ENCODE measurements around the gene PUS7. TPM values are rescaled to one million over a fixed set of nuclear protein-coding genes. Genes with fewer than 3 reads are reported as not detected.
A peak's percentile ranks its signal among the peaks of the same experiment; 100 is the strongest.
"Not testable (repeated sequence)": the region's sequence is repeated elsewhere in the genome, so short reads cannot be mapped to it uniquely, and the experiment has no call there.

Gene PUS7
- total RNA-seq, 2 experiments from 2014 or later: 5.1 to 5.9 TPM

DNA sequence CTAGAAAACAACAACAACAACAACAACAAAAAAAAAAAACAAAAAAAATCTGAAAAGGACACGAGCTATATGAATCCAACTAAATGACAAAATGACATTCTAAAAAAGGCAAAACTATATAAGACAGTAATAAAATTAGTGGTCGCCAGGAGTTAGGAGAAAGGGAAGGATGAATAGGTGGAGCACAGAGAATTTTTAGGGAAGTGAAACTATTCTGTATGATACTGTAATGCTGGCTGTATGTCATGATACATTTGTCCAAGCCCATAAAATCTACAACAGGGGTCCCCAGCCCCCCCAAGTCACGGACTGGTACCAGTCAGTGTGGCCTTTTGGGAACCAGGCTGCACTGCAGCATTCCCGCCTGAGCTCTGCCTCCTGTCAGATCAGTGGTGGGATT, 2.8 kb upstream of the PUS7 start:
- Mint-ChIP-seq H3K27ac (no peak overlapping the region), H3K4me3 (no peak overlapping the region), H3K36me3 (ENCODE audit: low read depth) (peaks cover 6% of the 10 kb centered on the region), H3K4me1 (peaks cover 22% of the 10 kb centered on the region), H3K9me3 (no peaks in the 10 kb centered on the region), H3K27me3 (peaks cover 3% of the 10 kb centered on the region)
- POLR2A ChIA-PET: no interaction called here
- CTCF ChIA-PET: no interaction called here
- no peak for DNase-seq

DNA sequence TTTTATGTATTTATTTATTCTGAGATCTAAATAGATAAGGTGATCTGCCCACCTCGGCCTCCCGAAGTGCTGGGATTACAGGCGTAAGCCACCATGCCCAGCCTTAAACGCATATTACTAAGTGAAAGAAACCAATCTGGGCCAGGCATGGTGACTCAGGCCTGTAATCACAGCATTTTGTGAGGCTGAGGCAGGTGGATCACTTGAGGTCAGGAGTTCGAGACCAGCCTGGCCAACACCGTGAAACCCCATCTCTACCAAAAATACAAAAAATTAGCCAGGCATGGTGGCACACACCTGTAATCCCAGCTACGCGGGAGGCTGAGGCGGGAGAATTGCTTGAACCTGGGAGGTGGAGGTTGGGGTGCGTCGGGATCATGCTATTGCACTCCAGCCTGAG, 2.4 kb upstream of the PUS7 start:
- POLR2A ChIA-PET: interaction anchor here (3.9 kb wide), 1 partner anchor 7 kb away, joined by 27 read pairs; the partner anchor contains the start of gene RINT1
- H3K4me3 Mint-ChIP-seq; H3K36me3 Mint-ChIP-seq (ENCODE audit: low read depth); CTCF ChIA-PET; DNase-seq; H3K9me3 Mint-ChIP-seq; H3K27ac Mint-ChIP-seq; H3K27me3 Mint-ChIP-seq: not testable (repeated sequence)
- peaks cover 23% of the 10 kb centered on the region for H3K4me1 Mint-ChIP-seq

DNA sequence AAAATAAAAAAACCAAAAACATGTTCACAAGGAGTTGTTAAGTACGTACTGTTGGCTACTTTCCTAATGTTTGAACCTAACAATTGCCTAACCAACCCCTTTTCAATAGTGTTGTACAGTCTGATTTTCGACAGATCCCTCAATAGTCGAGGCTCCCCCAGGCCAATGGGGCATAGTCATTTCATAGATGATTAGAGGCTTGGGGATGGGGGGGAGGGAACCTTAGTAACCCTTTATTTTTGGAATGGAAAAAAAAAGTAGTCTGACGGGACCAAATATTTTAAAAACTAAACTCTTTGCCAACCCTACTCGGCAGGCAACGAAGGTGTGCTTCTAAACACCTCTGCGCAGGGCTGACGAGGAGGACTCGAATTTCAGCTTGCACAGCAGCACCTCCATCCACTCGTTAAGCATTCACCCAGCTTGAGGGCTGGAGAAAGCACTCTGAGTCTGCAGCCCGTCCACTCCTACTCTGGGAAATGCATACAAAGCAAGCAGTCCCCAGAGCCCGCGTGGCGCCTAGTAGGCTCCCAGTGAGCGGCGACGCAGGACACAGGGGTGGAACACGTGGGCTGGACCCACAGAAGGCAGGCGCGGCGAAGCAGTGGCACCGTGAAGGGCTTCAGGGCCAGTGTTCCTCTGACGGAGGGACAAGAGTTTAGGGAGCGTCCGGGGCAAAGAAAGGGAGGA, 899 bp downstream of the PUS7 start:
- H3K9me3 Mint-ChIP-seq: no peaks in the 10 kb centered on the region
- peaks cover 24% of the 10 kb centered on the region for H3K4me1 Mint-ChIP-seq
- H3K27ac Mint-ChIP-seq: peak overlapping the region; percentile 73
- H3K27me3 Mint-ChIP-seq: peaks cover 2% of the 10 kb centered on the region
- DNase-seq: peak; percentile 46
- peak overlapping the region; percentile 94 for H3K4me3 Mint-ChIP-seq
- H3K36me3 Mint-ChIP-seq (ENCODE audit: low read depth): peaks cover 10% of the 10 kb centered on the region
- ChIA-PET CTCF (interaction anchor here (0.6 to 0.7 kb wide), 2 partner anchors 11 to 638 kb away, joined by 3 read pairs; partner anchors contain the start of gene RINT1), POLR2A (interaction anchor here (0.8 to 3.9 kb wide), 2 partner anchors 11 to 18 kb away, joined by 3 to 27 read pairs; partner anchors contain the start of gene RINT1)

DNA sequence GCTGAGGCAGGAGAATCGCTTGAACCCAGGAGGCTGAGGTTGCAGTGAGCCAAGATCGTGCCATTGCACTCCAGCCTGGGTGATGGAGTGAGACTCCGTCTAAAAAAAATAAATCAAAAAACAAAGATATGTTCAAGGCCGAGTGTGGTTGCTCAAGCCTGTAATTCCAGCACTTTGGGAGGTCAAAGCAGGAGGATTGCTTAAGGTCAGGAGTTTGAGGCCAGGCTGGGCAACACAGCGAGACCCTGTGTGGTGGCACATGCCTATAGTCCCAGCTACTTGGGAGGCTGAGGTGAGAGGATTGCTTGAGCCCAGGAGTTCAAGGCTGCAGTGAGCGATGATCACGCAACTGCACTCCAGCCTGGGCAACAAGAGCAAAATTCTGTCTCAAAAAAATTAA, 1.5 kb downstream of the PUS7 start:
- H3K4me1 Mint-ChIP-seq: peaks cover 24% of the 10 kb centered on the region
- peaks cover 10% of the 10 kb centered on the region for H3K36me3 Mint-ChIP-seq (ENCODE audit: low read depth)
- H3K27ac Mint-ChIP-seq, H3K27me3 Mint-ChIP-seq, H3K9me3 Mint-ChIP-seq, DNase-seq: not testable (repeated sequence)
- CTCF ChIA-PET: interaction anchor here (0.6 to 3.2 kb wide), 3 partner anchors 11 to 638 kb away, joined by 3 to 12 read pairs (median 3); partner anchors contain the start of gene RINT1
- POLR2A ChIA-PET: interaction anchor here (0.8 to 3.9 kb wide), 2 partner anchors 11 to 18 kb away, joined by 3 to 27 read pairs; partner anchors contain the start of gene RINT1
- peak overlapping the region; percentile 13 for H3K4me3 Mint-ChIP-seq

DNA sequence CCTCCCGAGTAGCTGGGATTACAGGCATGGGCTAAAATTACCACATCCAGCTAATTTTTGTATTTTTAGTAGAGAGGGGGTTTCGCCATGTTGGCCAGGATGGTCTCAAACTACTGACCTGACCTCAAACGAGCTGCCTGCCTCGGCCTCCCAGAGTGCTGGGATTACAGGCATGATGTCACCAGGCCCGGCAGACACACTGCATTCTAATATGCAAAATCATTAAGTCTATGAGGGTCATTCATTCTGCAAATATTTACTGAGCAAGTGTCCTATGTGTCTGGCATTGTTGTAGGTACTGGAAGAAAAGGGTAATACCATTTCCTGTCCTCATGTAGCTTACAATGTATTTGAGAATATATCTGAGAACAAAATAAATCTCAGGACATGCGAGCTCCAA, 2.7 kb downstream of the PUS7 start:
- POLR2A ChIA-PET: no interaction called here

DNA sequence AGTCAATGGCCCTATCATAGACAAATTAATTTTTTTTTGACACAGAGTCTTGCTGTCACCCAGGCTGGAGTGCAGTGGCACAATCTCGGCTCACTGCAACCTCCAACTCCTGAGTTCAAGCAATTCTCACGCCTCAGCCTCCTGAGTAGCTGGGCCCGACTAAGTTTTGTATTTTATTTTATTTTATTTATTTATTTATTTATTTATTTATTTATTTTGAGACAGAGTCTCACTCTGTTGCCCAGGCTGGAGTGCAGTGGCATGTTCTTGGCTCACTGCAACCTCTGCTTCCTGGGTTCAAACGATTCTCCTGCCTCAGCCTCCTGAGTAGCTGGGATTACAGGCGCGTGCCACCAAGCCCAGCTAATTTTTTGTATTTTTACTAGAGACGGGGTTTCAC, 6.5 kb downstream of the PUS7 start:
- H3K4me3 Mint-ChIP-seq; CTCF ChIA-PET; DNase-seq; H3K27ac Mint-ChIP-seq; H3K27me3 Mint-ChIP-seq; POLR2A ChIA-PET; H3K9me3 Mint-ChIP-seq; H3K36me3 Mint-ChIP-seq (ENCODE audit: low read depth): not testable (repeated sequence)
- peaks cover 27% of the 10 kb centered on the region for H3K4me1 Mint-ChIP-seq

More for the DNA sequence above, 2.7 kb downstream of the PUS7 start:
- Mint-ChIP-seq H3K27ac (no peak overlapping the region), H3K36me3 (ENCODE audit: low read depth) (peaks cover 10% of the 10 kb centered on the region), H3K4me1 (peaks cover 28% of the 10 kb centered on the region), H3K27me3 (no peaks in the 10 kb centered on the region), H3K9me3 (no peaks in the 10 kb centered on the region), H3K4me3 (no peak overlapping the region)
- CTCF ChIA-PET: interaction anchor here (3.2 kb wide), 1 partner anchor 12 kb away, joined by 12 read pairs; the partner anchor contains the start of gene RINT1
- no peak for DNase-seq

DNA sequence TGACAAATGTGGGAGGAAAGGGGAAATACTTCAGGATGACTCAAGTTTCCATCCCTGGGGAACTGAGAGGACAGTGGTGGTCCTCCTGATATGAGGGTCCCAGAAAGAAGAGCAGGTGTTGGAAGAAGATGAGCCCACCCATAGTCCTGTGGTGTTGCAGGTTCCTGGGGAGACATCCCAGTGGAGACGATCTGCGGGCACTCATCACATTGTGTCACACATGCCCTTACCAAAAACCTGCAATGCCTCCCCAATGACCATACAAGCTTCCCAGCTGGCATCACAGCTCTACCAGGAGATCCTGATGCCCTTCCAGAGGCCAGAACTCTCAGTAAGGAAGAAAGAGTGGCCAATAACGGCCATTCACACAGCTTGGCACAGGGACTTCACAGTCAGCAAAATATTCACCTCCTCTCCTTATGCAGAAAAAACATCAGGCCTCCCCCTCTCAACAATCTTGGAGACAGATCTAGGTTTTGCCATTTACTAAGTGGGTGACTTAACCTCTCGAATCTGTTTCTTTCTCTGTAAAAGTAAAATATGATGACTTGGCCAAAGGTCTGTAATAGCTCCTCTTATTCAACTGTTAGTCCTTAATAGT, 9.0 kb downstream of the PUS7 start:
- Mint-ChIP-seq H3K4me3 (no peak overlapping the region), H3K27me3 (no peaks in the 10 kb centered on the region), H3K27ac (no peak overlapping the region), H3K36me3 (ENCODE audit: low read depth) (no peaks in the 10 kb centered on the region), H3K9me3 (no peaks in the 10 kb centered on the region), H3K4me1 (peaks cover 19% of the 10 kb centered on the region)
- ChIA-PET POLR2A (no interaction called here), CTCF (no interaction called here)
- no peak for DNase-seq

DNA sequence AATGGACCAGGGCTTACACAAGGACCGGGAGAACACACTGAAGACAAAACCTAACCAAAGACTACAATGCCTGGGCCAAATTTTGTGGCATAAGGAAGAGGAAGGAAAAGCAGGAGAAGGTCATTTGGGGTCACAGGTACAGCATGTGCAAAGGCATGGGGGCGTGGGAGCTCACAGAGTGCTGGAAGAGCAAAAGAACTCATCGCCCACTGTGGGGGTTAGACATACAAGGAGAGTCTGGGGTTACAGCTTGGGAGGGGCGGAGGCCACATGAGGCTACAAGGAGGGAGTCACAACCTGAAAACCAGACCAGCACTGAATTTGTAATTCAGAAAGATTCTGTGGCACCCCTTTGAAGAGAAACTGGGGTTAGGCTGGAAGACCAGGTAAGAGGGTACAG, 9.7 kb downstream of the PUS7 start:
- no peak overlapping the region for H3K4me3 Mint-ChIP-seq
- no peak for DNase-seq
- no peak overlapping the region for H3K27ac Mint-ChIP-seq
- POLR2A ChIA-PET: no interaction called here
- no peaks in the 10 kb centered on the region for H3K9me3 Mint-ChIP-seq
- H3K36me3 Mint-ChIP-seq (ENCODE audit: low read depth): no peaks in the 10 kb centered on the region
- H3K4me1 Mint-ChIP-seq: peaks cover 19% of the 10 kb centered on the region
- no peaks in the 10 kb centered on the region for H3K27me3 Mint-ChIP-seq
- CTCF ChIA-PET: no interaction called here

DNA sequence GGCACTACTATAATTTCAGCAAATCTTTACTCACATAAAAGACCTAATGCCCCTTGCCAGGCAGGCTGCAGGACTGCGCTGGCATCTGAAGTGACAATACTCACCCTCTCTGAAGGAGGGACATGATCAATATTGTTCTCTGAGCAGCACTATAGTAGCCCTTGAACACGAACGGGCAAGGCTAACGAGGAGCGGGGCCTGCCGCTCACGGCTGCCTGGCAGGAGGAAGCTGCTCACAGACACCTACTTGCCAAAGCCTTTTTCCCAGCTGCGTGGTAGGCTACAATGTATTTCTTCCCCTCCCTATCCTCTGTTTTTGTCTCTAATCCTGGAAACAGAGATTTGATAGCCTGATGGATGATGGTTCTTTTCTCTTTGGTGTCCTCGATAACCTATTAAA, 19.9 kb downstream of the PUS7 start:
- H3K4me1 Mint-ChIP-seq: no peaks in the 10 kb centered on the region
- POLR2A ChIA-PET: interaction anchor here (1.0 to 1.3 kb wide), 2 partner anchors 19 to 21 kb away, joined by 3 read pairs; no protein-coding TSS in a partner anchor
- DNase-seq: no peak
- peaks cover 13% of the 10 kb centered on the region for H3K36me3 Mint-ChIP-seq (ENCODE audit: low read depth)
- CTCF ChIA-PET: no interaction called here
- no peaks in the 10 kb centered on the region for H3K9me3 Mint-ChIP-seq
- no peaks in the 10 kb centered on the region for H3K27me3 Mint-ChIP-seq
- no peak overlapping the region for H3K4me3 Mint-ChIP-seq
- no peak overlapping the region for H3K27ac Mint-ChIP-seq

DNA sequence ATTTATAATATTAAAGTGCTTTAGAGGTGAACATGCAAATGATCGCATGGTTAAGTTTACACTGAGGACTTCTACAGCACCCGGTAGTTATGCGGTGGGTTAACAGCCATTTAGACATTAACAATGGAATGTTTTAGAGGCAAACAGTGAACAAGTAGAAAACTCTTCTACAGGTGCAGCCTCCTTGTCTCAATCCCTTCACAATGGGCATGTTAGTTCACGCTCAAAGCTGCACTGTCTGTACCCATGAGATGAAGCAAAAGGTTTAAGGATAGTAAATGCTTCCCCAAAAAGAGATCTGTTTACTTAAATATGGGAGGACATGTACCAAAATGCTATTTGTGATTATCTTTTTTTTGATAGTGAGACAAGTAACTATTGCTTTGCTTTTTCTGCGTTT, 25.1 kb downstream of the PUS7 start:
- H3K36me3 Mint-ChIP-seq (ENCODE audit: low read depth): peaks cover 8% of the 10 kb centered on the region
- H3K27ac Mint-ChIP-seq: no peak overlapping the region
- DNase-seq: no peak
- ChIA-PET POLR2A (no interaction called here), CTCF (interaction anchor here (1.3 to 1.9 kb wide), 2 partner anchors 8 to 35 kb away, joined by 3 to 4 read pairs; partner anchors contain the start of gene RINT1)
- H3K4me1 Mint-ChIP-seq: no peaks in the 10 kb centered on the region
- H3K4me3 Mint-ChIP-seq: no peak overlapping the region
- H3K27me3 Mint-ChIP-seq: no peaks in the 10 kb centered on the region
- no peaks in the 10 kb centered on the region for H3K9me3 Mint-ChIP-seq

DNA sequence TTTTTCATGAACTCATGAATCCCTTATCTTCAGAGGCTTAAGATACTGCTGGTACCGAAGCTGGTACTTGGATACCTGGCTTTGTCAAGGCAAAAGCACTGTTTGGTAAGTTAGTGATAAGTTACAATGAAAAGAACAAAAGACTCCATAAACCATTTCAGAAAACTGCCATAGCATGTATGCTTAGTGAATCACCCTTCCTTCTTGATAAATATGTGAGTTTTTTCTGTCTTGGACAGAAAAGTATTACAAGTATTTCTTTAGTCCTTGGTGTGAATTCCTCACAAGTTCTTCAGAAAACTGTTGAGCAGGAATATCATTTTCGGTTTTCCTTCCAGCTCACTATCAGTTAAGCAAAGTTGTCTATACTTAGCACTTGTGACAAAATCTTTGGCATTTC, 25.6 kb downstream of the PUS7 start:
- H3K9me3 Mint-ChIP-seq: no peaks in the 10 kb centered on the region
- ChIA-PET POLR2A (interaction anchor here (1.6 kb wide), 1 partner anchor 35 kb away, joined by 6 read pairs; the partner anchor contains the start of gene RINT1), CTCF (interaction anchor here (0.8 to 1.9 kb wide), 3 partner anchors 9 to 35 kb away, joined by 3 to 4 read pairs (median 3); partner anchors contain the start of gene RINT1)
- H3K36me3 Mint-ChIP-seq (ENCODE audit: low read depth): peaks cover 8% of the 10 kb centered on the region
- H3K4me3 Mint-ChIP-seq: no peak overlapping the region
- H3K27ac Mint-ChIP-seq: no peak overlapping the region
- no peaks in the 10 kb centered on the region for H3K4me1 Mint-ChIP-seq
- H3K27me3 Mint-ChIP-seq: no peaks in the 10 kb centered on the region
- no peak for DNase-seq

DNA sequence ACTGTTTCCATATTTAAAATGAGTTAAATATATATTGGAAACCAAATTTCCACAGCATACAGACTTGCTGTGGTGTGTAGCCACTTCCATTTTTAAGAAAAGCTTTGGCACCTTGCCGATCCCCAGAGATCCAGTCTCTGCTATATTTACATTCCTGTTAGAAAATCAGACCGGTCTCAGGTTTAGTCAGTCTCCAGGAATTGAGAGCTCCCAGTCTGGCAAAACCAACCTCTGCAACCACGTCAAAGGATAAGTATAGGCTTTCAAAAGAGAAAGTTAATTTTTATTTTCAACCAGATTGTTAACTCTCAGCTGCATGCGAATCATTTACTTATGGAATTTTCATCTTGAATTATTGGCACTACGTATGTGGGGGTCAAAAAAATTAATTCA, 28.2 kb downstream of the PUS7 start:
- peaks cover 2% of the 10 kb centered on the region for H3K36me3 Mint-ChIP-seq (ENCODE audit: low read depth)
- H3K4me3 Mint-ChIP-seq: no peak overlapping the region
- H3K27me3 Mint-ChIP-seq: no peaks in the 10 kb centered on the region
- no peak overlapping the region for H3K27ac Mint-ChIP-seq
- DNase-seq: no peak
- ChIA-PET CTCF (interaction anchor here (0.7 to 0.8 kb wide), 2 partner anchors 73 to 74 kb away, joined by 3 read pairs; no protein-coding TSS in a partner anchor), POLR2A (no interaction called here)
- H3K9me3 Mint-ChIP-seq: no peaks in the 10 kb centered on the region
- no peaks in the 10 kb centered on the region for H3K4me1 Mint-ChIP-seq

DNA sequence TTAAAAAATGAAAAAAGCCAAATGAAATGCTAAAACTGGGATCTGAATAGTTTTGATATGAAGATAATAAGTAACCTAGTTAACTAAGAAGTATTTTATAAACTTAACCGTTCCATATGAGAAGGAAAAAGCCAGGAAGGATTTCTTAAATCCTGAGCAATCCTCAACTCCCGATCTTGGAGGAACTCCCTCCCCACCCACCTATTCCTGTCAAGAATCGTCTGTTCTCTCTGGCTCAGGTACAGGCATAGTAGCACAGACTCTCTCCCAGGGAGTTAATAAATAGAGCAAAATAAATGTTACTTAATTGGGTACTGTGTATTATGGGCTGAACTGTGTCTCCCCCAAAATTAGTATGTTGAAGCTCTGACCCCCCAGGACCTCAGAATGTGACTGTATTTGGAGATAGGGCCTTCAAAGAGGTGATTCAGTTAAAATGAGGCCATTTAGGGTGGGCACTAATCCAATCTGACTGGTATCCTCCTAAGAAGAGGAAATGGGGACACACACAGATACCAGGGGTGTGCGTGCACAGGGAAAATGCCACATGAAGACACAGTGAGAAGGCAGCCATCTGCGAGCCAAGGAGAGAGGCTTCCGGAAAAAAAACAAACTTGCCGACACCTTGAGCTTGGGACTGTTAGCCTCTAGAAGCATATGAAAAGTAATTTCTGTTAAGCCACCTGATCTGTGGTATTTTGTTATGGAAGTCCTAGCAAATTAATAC, 28.7 kb downstream of the PUS7 start:
- Mint-ChIP-seq H3K4me3 (no peak overlapping the region), H3K36me3 (ENCODE audit: low read depth) (peaks cover 2% of the 10 kb centered on the region), H3K9me3 (no peaks in the 10 kb centered on the region), H3K27ac (no peak overlapping the region), H3K4me1 (no peaks in the 10 kb centered on the region), H3K27me3 (no peaks in the 10 kb centered on the region)
- POLR2A ChIA-PET: no interaction called here
- DNase-seq: no peak
- CTCF ChIA-PET: interaction anchor here (0.7 to 0.8 kb wide), 2 partner anchors 74 kb away, joined by 3 read pairs; no protein-coding TSS in a partner anchor

Measured in activated CD4-positive, alpha-beta memory T cell treated with anti-CD3 and anti-CD28 coated beads, Interleukin-2, amount 10 ng/mL, durations not matched to agents 7 days and 5 days (primary cell).